HG03103 (cell line): ENCODE data around the gene CSPG4.

Experiments used
- ATAC-seq: cut with Tn5 transposase; IDR thresholded peaks from one replicate; pipeline ENCODE4 v1.9.1; 2021; ENCODE audit warnings: low read depth; ENCODE audit not compliant: unreplicated experiment

Gene CSPG4

DNA sequence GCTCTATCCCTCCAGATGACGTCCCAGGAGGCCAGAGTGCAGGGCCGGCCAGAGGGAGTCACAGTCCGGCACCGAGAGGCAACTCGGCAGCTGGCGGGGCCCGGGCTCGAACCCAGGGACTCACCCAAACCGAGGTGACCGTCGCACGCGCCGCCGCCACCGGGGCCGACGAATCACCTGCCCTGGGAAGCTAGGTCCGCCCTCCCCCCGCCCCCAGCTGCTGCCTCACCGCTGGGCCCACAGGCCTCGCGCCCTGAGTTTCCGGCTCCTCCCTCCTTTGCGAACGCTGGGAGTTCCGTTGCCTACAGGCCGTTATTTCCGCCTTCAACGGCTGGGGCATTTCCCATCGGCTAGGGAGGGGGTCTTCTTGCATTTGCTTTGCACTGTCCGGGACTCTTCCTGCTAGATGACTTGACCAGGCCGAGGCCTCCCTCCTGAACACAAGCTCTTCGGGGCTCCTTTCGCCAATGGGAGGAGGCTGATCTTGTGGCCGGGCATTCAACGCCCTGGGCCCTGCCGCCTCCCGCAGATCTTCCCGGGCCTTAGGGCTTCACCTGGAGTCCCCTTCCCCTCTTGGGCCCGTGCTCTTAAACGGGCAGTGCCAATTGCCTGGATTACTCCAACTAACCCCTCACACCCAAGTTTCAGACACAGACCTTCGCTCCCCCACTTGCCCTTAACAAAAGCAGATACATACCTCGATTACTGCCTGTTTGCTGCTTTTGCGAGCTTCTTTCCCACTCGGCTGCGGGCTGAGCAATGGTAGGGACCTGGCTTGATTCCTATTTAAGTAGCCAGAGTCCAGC lies 86.9 kb downstream of the CSPG4 start, which contains the start of gene SNUPN:
Gene SNUPN, minus strand, starts transcription at position 184 of the 806 bp plus-strand sequence. CDS start 4,674 bp downstream, outside the sequence.
- peak; percentile 70 for ATAC-seq
